NT2/D1 (cell line): ENCODE data around the gene MDGA2.

ENCODE experiments used
- SUZ12 ChIP-seq: IDR thresholded peaks from 2 replicates; pipeline ENCODE4 v1.6.1; 2011; ENCODE audit not compliant: insufficient read length, insufficient read depth; ENCODE audit errors: extremely low read depth
- YY1 ChIP-seq: IDR thresholded peaks from 2 replicates; pipeline ENCODE4 v1.6.1; 2011; ENCODE audit not compliant: insufficient read length, insufficient read depth
- ZNF274 ChIP-seq: IDR thresholded peaks from 2 replicates; pipeline ENCODE4 v1.6.1; 2011; ENCODE audit warnings: mild to moderate bottlenecking, low read depth, low read length

DNA sequence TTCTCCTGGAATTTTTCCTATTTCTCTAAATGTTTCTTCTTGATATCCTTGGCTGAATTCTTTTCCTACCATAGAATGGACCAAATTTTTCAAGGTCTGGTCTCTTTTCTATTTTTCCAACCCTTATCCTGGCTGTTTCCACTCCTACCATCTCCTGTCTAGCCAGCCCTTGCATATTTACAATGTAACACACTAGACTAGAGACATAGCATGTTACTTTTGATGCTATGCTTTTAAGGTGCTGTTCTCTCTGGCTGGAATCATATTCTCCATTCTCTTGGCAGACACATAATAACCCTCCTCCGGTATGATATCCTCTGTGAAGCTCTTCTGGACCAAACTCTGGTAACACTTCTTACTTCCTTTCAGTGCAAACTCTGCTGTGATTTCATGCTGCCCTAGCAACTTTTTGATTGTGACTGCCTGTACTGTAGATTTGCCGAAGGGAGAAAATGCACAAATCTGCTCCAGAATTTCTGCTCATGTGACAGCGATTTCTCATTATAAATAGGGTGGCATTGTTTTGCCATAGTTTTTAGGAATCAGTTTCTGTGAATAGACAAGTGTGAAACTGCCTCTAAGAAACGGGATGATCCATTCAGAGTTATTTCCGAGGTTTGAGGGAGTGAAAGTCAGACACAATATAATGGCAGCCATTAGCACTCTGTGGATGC is 284.4 kb downstream of the MDGA2 start:
- TF ChIP-seq YY1 (no peak), SUZ12 (no peak), ZNF274 (no peak)
